Brain microvascular endothelial cell (primary cell): ENCODE results near the gene NUF2.

ENCODE experiments used
- DNase-seq: peaks from one replicate; pipeline ENCODE4 v3.0.0-alpha.2; 2020
- H3K27ac ChIP-seq: fragments of 250-450 bp; sonication (Bioruptor Pico); 2 replicates; pipeline ENCODE4 v1.5.1; 2020; ENCODE audit warnings: mild to moderate bottlenecking, moderate library complexity
- H3K27me3 ChIP-seq: fragments of 250-450 bp; sonication (Bioruptor Pico); replicated peaks from 2 replicates; pipeline ENCODE4 v1.5.1; 2020; ENCODE audit warnings: mild to moderate bottlenecking
- H3K36me3 ChIP-seq: fragments of 250-450 bp; sonication (Bioruptor Pico); replicated peaks from 2 replicates; pipeline ENCODE4 v1.5.1; 2020; ENCODE audit warnings: mild to moderate bottlenecking
- H3K4me3 ChIP-seq: 2 replicates; pipeline ENCODE4 v1.5.1; 2011; ENCODE audit warnings: low read depth, mild to moderate bottlenecking, control low read depth, low read length, moderate library complexity
- in situ Hi-C: cut with HindIII; loops from 2 replicates; pipeline ENCODE4 v1.10.0; 2017; ENCODE audit warnings: low sequenced_read_pairs, low pct_ligation_motif_present
- TF ChIP-seq, protein P1 (sequence below): IDR thresholded peaks from 2 replicates; pipeline ENCODE4 v1.5.1; 2011; ENCODE audit warnings: low read depth, mild to moderate bottlenecking, moderate library complexity, low read length, control low read depth, inconsistent platforms; ENCODE audit errors: missing control alignments

NUF2 gene

DNA sequence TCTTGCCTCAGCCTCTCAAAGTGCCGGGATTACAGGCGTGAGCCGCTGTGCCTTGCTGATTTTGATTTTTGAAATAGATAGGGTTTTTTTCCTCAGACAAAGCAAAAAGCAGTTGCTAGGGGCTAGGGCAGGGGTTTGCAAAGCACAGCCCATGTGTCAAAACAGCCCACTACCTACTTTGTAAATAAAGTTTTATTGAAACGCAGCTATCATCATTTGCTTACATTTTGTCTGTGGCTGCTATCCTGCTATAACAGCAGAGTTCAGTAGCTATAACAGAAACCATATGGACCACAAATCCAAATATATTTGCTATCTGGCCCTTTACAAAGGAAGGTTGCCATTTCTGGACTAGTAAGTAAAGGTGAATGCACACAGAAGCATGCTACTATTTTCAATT is 44.8 kb downstream of the NUF2 start:
- Histone ChIP-seq H3K4me3 (no peak overlapping the region), H3K36me3 (no peaks in the 10 kb centered on the region), H3K27ac (no peak overlapping the region), H3K27me3 (no peaks in the 10 kb centered on the region)
- in situ Hi-C loops: no loop called here
- TF ChIP-seq, protein P1, sequence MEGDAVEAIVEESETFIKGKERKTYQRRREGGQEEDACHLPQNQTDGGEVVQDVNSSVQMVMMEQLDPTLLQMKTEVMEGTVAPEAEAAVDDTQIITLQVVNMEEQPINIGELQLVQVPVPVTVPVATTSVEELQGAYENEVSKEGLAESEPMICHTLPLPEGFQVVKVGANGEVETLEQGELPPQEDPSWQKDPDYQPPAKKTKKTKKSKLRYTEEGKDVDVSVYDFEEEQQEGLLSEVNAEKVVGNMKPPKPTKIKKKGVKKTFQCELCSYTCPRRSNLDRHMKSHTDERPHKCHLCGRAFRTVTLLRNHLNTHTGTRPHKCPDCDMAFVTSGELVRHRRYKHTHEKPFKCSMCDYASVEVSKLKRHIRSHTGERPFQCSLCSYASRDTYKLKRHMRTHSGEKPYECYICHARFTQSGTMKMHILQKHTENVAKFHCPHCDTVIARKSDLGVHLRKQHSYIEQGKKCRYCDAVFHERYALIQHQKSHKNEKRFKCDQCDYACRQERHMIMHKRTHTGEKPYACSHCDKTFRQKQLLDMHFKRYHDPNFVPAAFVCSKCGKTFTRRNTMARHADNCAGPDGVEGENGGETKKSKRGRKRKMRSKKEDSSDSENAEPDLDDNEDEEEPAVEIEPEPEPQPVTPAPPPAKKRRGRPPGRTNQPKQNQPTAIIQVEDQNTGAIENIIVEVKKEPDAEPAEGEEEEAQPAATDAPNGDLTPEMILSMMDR: no peak
- no peak for DNase-seq

DNA sequence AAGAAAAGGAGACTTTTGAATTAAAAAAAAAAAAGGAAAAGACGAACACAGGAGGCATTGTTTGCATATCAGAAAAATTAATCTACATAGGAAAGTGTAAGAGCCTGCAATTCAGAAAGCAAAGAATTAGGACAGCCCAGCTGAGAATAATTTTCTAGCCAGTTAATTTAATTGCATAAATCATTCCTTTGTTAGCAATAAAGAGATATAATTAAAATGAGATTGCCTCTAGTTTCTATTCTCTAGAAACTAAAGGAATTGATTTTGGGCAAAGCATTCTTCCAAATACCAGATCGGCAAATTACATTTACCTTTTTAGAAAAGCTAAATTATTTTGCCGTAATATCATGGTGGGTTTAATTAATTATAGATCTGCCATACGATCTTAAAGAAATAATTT is 46.0 kb downstream of the NUF2 start:
- in situ Hi-C loops: no loop called here
- no peak overlapping the region for H3K4me3 ChIP-seq
- H3K36me3 ChIP-seq: no peaks in the 10 kb centered on the region
- H3K27me3 ChIP-seq: no peaks in the 10 kb centered on the region
- DNase-seq: no peak
- no peak overlapping the region for H3K27ac ChIP-seq
- TF ChIP-seq, protein P1: no peak

DNA sequence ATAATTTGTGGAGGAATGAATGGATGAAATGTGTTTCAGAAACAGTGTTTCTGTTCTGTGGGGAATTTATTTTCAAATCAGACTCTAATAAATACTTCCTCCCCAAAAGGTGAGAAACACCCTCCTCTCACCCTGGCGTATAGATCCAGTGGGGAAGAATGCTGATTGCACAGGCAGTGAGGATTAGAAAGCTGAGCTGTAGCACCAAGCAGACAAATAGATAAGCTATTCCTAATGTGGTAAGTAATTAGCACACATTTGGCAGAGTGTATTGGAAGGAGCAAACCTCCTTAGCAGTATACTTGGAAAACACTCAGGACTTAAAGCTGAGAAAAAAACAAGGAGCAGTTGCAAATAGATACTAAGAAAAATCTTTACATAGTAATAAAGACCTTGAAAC is 50.8 kb downstream of the NUF2 start:
- Histone ChIP-seq H3K27me3 (no peaks in the 10 kb centered on the region), H3K27ac (no peak overlapping the region), H3K36me3 (no peaks in the 10 kb centered on the region), H3K4me3 (no peak overlapping the region)
- in situ Hi-C loops: no loop called here
- no peak for DNase-seq
- TF ChIP-seq, protein P1: no peak

DNA sequence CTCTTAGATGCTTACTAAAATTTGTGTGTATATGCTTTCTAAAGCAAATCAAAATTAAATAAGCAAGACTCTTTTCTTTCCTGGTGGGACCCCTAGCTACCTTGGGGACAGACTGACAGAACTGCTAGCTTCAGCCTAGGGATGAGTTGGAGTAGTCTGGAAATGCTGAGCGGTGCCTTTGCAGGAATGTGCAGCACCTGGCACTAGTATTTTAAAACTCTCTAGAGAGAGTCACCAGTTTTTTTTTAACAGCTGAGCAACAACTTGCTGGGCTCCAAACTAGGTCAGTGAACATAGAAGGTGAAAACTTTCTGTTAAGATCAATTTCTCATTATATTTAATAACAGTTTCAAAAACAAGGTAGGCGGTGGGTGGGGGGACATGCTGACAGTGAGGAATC is 56.8 kb downstream of the NUF2 start:
- TF ChIP-seq, protein P1: no peak
- DNase-seq: no peak
- Histone ChIP-seq H3K36me3 (no peaks in the 10 kb centered on the region), H3K4me3 (no peak overlapping the region), H3K27ac (no peak overlapping the region), H3K27me3 (no peaks in the 10 kb centered on the region)
- in situ Hi-C loops: no loop called here

DNA sequence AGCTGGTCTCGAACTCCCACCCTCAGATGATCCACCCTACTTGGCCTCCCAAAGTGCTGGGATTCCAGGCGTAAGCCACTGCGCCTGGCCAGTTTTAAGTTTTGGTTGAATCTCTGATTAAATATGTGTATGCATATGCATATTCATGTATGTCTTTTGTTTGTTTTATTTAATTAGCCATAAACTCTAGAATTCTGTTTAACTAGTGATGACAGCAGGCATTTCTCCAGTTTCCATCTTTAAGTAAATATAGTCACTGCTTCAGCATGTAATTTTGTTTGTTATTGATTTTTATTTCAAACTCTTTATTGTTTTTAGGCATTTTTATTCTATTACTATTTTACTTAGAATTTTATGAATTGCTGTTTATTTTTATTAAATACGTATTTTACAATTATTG is 58.0 kb downstream of the NUF2 start:
- no peak overlapping the region for H3K27ac ChIP-seq
- H3K36me3 ChIP-seq: no peaks in the 10 kb centered on the region
- in situ Hi-C loops: no loop called here
- no peak overlapping the region for H3K4me3 ChIP-seq
- no peaks in the 10 kb centered on the region for H3K27me3 ChIP-seq
- TF ChIP-seq, protein P1: no peak
- no peak for DNase-seq

GRCh38 chr1:163381487-163382184 is 59.9 kb downstream of the NUF2 start:
- H3K27ac ChIP-seq: no peak overlapping the region
- H3K27me3 ChIP-seq: no peaks in the 10 kb centered on the region
- DNase-seq: no peak
- in situ Hi-C loops: no loop called here
- no peaks in the 10 kb centered on the region for H3K36me3 ChIP-seq
- H3K4me3 ChIP-seq: no peak overlapping the region
- TF ChIP-seq, protein P1: no peak
